Measurements from ENCODE around the gene NCK1. TPM values are rescaled to one million over a fixed set of nuclear protein-coding genes. Genes with fewer than 3 reads are reported as not detected.

Gene NCK1
- total and polyA plus RNA-seq, 2 experiments from 2014 or later, result 28.4 to 28.7 TPM

DNA sequence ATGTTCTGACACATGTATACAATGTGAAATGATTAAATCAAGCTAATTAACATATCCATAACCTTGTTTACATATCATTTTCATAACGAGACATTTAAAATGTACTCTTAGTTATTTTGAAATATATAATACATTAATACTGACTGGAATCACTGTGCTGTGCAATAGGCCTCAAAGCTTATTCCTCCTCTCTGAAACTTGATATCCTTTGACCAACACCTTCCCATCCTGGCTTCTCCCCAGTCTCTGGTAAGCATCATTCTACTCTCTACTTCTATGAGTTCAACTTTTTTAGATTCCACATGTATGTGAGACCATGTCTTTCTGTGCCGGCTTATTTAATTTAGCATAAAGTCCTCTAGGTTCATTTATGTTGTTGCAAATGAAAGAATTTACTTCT, 48.7 kb downstream of the NCK1 start (continued):
- no peak for TF ChIP-seq CTCF (conservative IDR thresholded peaks at IDR 0.05; ENCODE audit: low read depth in 2 of 2)
- no peak for TF ChIP-seq POLR2AphosphoS5 (IDR thresholded peaks at IDR 0.05; ENCODE audit: low read depth)
- TF ChIP-seq, protein P1, sequence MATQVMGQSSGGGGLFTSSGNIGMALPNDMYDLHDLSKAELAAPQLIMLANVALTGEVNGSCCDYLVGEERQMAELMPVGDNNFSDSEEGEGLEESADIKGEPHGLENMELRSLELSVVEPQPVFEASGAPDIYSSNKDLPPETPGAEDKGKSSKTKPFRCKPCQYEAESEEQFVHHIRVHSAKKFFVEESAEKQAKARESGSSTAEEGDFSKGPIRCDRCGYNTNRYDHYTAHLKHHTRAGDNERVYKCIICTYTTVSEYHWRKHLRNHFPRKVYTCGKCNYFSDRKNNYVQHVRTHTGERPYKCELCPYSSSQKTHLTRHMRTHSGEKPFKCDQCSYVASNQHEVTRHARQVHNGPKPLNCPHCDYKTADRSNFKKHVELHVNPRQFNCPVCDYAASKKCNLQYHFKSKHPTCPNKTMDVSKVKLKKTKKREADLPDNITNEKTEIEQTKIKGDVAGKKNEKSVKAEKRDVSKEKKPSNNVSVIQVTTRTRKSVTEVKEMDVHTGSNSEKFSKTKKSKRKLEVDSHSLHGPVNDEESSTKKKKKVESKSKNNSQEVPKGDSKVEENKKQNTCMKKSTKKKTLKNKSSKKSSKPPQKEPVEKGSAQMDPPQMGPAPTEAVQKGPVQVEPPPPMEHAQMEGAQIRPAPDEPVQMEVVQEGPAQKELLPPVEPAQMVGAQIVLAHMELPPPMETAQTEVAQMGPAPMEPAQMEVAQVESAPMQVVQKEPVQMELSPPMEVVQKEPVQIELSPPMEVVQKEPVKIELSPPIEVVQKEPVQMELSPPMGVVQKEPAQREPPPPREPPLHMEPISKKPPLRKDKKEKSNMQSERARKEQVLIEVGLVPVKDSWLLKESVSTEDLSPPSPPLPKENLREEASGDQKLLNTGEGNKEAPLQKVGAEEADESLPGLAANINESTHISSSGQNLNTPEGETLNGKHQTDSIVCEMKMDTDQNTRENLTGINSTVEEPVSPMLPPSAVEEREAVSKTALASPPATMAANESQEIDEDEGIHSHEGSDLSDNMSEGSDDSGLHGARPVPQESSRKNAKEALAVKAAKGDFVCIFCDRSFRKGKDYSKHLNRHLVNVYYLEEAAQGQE (IDR thresholded peaks at IDR 0.05; ENCODE audit: unreplicated experiment), result no peak
- TF ChIP-seq, protein P2, sequence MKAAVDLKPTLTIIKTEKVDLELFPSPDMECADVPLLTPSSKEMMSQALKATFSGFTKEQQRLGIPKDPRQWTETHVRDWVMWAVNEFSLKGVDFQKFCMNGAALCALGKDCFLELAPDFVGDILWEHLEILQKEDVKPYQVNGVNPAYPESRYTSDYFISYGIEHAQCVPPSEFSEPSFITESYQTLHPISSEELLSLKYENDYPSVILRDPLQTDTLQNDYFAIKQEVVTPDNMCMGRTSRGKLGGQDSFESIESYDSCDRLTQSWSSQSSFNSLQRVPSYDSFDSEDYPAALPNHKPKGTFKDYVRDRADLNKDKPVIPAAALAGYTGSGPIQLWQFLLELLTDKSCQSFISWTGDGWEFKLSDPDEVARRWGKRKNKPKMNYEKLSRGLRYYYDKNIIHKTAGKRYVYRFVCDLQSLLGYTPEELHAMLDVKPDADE (IDR thresholded peaks at IDR 0.05), result no peak
- TF ChIP-seq EZH2phosphoT487 (IDR thresholded peaks at IDR 0.05; ENCODE audit: unreplicated experiment), result no peak
- TF ChIP-seq ZNF114 (CRISPR knock-in tag; IDR thresholded peaks at IDR 0.05), result no peak
- TF ChIP-seq EZH2 (IDR thresholded peaks at IDR 0.05; ENCODE audit: low read depth, unreplicated experiment), result no peak
- no peak for TF ChIP-seq STAT1 (IDR thresholded peaks at IDR 0.05; ENCODE audit: unreplicated experiment)
- no peak for TF ChIP-seq NANOG (IDR thresholded peaks at IDR 0.05; ENCODE audit: borderline replicate concordance)

GRCh38 chr3:136913168-136913567, 51.2 kb downstream of the NCK1 start:
- H3K4me3 ChIP-seq, result no peak overlapping the region
- H3K27me3 Mint-ChIP-seq (ENCODE audit: insufficient read depth, low read depth, poor library complexity), result peaks cover 5% of the 10 kb centered on the region
- no peak overlapping the region for H3K4me2 ChIP-seq
- H3K9me2 ChIP-seq (ENCODE audit: insufficient read depth), result no peaks in the 10 kb centered on the region
- H2AFZ ChIP-seq, result no peak overlapping the region
- ATAC-seq (no peak), DNase-seq (ENCODE audit: low spot score) (no peak)
- H3K4me1 Mint-ChIP-seq, result peaks cover 66% of the 10 kb centered on the region
- H3K27ac Mint-ChIP-seq, result peak overlapping the region; percentile 14; the same call in 1 of the 2 replicates
- H3F3A ChIP-seq (replicated peaks; ENCODE audit: low read depth), result no peaks in the 10 kb centered on the region
- H3K27ac ChIP-seq (ENCODE audit: low read depth), result no peak overlapping the region; the same call in 1 of the 2 replicates
- H3K9me3 Mint-ChIP-seq, result no peaks in the 10 kb centered on the region
- H3K79me2 ChIP-seq (replicated peaks; ENCODE audit: insufficient read depth), result peaks cover 100% of the 10 kb centered on the region
- H3K36me3 ChIP-seq (ENCODE audit: insufficient read depth), result no peaks in the 10 kb centered on the region
- no peaks in the 10 kb centered on the region for H3K27me3 ChIP-seq (ENCODE audit: insufficient read depth)
- no peak overlapping the region for H3K4me3 Mint-ChIP-seq
- H3K4me1 ChIP-seq (ENCODE audit: insufficient read depth), result peaks cover 34% of the 10 kb centered on the region
- peaks cover 7% of the 10 kb centered on the region; the same call in 1 of the 2 replicates for H4K20me1 ChIP-seq (replicated peaks; ENCODE audit: insufficient read depth)
- H3K36me3 Mint-ChIP-seq (ENCODE audit: low read depth), result no peaks in the 10 kb centered on the region
- TF ChIP-seq EZH2phosphoT487 (IDR thresholded peaks at IDR 0.05; ENCODE audit: unreplicated experiment) (no peak), POLR2AphosphoS5 (IDR thresholded peaks at IDR 0.05; ENCODE audit: low read depth) (no peak), STAT1 (IDR thresholded peaks at IDR 0.05; ENCODE audit: unreplicated experiment) (no peak), CREB1 (CRISPR knock-in tag; IDR thresholded peaks at IDR 0.05; ENCODE audit: low read depth) (no peak), NANOG (IDR thresholded peaks at IDR 0.05; ENCODE audit: borderline replicate concordance) (no peak)
- TF ChIP-seq, protein P3, sequence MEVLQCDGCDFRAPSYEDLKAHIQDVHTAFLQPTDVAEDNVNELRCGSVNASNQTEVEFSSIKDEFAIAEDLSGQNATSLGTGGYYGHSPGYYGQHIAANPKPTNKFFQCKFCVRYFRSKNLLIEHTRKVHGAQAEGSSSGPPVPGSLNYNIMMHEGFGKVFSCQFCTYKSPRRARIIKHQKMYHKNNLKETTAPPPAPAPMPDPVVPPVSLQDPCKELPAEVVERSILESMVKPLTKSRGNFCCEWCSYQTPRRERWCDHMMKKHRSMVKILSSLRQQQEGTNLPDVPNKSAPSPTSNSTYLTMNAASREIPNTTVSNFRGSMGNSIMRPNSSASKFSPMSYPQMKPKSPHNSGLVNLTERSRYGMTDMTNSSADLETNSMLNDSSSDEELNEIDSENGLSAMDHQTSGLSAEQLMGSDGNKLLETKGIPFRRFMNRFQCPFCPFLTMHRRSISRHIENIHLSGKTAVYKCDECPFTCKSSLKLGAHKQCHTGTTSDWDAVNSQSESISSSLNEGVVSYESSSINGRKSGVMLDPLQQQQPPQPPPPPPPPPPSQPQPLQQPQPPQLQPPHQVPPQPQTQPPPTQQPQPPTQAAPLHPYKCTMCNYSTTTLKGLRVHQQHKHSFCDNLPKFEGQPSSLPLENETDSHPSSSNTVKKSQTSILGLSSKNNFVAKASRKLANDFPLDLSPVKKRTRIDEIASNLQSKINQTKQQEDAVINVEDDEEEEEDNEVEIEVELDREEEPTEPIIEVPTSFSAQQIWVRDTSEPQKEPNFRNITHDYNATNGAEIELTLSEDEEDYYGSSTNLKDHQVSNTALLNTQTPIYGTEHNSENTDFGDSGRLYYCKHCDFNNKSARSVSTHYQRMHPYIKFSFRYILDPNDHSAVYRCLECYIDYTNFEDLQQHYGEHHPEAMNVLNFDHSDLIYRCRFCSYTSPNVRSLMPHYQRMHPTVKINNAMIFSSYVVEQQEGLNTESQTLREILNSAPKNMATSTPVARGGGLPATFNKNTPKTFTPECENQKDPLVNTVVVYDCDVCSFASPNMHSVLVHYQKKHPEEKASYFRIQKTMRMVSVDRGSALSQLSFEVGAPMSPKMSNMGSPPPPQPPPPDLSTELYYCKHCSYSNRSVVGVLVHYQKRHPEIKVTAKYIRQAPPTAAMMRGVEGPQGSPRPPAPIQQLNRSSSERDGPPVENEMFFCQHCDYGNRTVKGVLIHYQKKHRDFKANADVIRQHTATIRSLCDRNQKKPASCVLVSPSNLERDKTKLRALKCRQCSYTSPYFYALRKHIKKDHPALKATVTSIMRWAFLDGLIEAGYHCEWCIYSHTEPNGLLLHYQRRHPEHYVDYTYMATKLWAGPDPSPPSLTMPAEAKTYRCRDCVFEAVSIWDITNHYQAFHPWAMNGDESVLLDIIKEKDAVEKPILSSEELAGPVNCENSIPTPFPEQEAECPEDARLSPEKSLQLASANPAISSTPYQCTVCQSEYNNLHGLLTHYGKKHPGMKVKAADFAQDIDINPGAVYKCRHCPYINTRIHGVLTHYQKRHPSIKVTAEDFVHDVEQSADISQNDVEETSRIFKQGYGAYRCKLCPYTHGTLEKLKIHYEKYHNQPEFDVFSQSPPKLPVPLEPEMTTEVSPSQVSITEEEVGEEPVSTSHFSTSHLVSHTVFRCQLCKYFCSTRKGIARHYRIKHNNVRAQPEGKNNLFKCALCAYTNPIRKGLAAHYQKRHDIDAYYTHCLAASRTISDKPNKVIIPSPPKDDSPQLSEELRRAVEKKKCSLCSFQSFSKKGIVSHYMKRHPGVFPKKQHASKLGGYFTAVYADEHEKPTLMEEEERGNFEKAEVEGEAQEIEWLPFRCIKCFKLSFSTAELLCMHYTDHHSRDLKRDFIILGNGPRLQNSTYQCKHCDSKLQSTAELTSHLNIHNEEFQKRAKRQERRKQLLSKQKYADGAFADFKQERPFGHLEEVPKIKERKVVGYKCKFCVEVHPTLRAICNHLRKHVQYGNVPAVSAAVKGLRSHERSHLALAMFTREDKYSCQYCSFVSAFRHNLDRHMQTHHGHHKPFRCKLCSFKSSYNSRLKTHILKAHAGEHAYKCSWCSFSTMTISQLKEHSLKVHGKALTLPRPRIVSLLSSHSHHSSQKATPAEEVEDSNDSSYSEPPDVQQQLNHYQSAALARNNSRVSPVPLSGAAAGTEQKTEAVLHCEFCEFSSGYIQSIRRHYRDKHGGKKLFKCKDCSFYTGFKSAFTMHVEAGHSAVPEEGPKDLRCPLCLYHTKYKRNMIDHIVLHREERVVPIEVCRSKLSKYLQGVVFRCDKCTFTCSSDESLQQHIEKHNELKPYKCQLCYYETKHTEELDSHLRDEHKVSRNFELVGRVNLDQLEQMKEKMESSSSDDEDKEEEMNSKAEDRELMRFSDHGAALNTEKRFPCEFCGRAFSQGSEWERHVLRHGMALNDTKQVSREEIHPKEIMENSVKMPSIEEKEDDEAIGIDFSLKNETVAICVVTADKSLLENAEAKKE (CRISPR knock-in tag; IDR thresholded peaks at IDR 0.05), result no peak
